ENCODE results near the gene DSG2.
"Not testable (repeated sequence)": the region's sequence is repeated elsewhere in the genome, so short reads cannot be mapped to it uniquely, and the experiment has no call there.

DSG2 gene

GRCh38 chr18:31497836-31498573 is at the start of gene DSG2:
Gene DSG2 (plus strand): TSS chr18:31498177. CDS start chr18:31498252, 75 bp downstream.
- DNase-seq, result no peak

- DNase-seq, result no peak
Observed at GRCh38 chr18:31450409-31450808, 47.6 kb upstream of the DSG2 start.

- no peak for DNase-seq
Observed at GRCh38 chr18:31451625-31452024, 46.4 kb upstream of the DSG2 start.

- DNase-seq, result no peak
Observed at GRCh38 chr18:31454066-31454708, 43.8 kb upstream of the DSG2 start.

- DNase-seq, result no peak
Observed at GRCh38 chr18:31469629-31470028, 28.3 kb upstream of the DSG2 start.

- no peak for DNase-seq
Observed at GRCh38 chr18:31478688-31479087, 19.3 kb upstream of the DSG2 start.

- DNase-seq, result no peak
Observed at GRCh38 chr18:31482051-31482450, 15.9 kb upstream of the DSG2 start.

- DNase-seq, result no peak
Observed at GRCh38 chr18:31483396-31483795, 14.6 kb upstream of the DSG2 start.

- no peak for DNase-seq
Observed at GRCh38 chr18:31484461-31484860, 13.5 kb upstream of the DSG2 start.

GRCh38 chr18:31486165-31486564 is 11.8 kb upstream of the DSG2 start:
- no peak for DNase-seq

GRCh38 chr18:31487246-31488015 is 10.5 kb upstream of the DSG2 start:
- DNase-seq, result no peak

- no peak for DNase-seq
Observed at GRCh38 chr18:31489311-31489710, 8.7 kb upstream of the DSG2 start.

- no peak for DNase-seq
Observed at GRCh38 chr18:31490387-31490786, 7.6 kb upstream of the DSG2 start.

- DNase-seq, result no peak
Observed at GRCh38 chr18:31490833-31491232, 7.1 kb upstream of the DSG2 start.

- DNase-seq, result no peak
Observed at GRCh38 chr18:31491586-31491985, 6.4 kb upstream of the DSG2 start.

- DNase-seq, result no peak
Observed at GRCh38 chr18:31492671-31493070, 5.3 kb upstream of the DSG2 start.

GRCh38 chr18:31493171-31493570 is 4.8 kb upstream of the DSG2 start:
- no peak for DNase-seq

GRCh38 chr18:31493941-31494340 is 4.0 kb upstream of the DSG2 start:
- DNase-seq, result no peak

GRCh38 chr18:31494705-31495244 is 3.2 kb upstream of the DSG2 start:
- DNase-seq, result not testable (repeated sequence)

GRCh38 chr18:31497404-31497835 is 557 bp upstream of the DSG2 start:
- DNase-seq, result no peak

- DNase-seq, result no peak
Observed at GRCh38 chr18:31498574-31499524, 872 bp downstream of the DSG2 start.

GRCh38 chr18:31500051-31500688 is 2.2 kb downstream of the DSG2 start:
- no peak for DNase-seq
